ENCODE data around the gene ATP6V1E1.

DNA sequence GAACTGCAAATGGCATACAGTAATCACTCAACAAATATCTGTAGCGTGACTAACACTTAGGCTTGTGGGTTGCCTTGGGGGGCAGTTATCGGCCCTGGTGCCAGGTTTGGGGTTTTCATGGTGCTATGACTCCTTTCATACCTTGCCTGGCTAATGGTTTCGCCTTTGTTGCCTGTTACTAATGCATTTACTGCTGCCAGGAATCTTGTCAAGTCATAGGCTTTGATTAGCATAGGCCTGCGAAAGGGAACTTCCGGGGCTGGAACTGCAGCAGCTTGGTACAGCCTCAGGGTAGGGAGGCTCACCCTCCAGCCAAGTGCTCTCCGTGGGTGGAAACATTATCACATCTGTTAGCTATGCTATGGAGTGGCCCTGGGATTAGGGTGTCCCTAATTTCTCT, 52.1 kb downstream of the ATP6V1E1 start:
- TF ChIP-seq HNRNPUL1 (IDR thresholded peaks at IDR 0.05; ENCODE audit: low read depth, low read length) (no peak), EP300 (IDR thresholded peaks at IDR 0.05; ENCODE audit: low read depth in 2 of 2, low read length in 2 of 2) (no peak), EP300 (CRISPR knock-in tag; IDR thresholded peaks at IDR 0.05; ENCODE audit: borderline replicate concordance) (no peak), ZNF562 (CRISPR knock-in tag; IDR thresholded peaks at IDR 0.05; ENCODE audit: borderline replicate concordance) (no peak), FIP1L1 (IDR thresholded peaks at IDR 0.05; ENCODE audit: borderline replicate concordance, insufficient read depth, low read depth, low read length) (no peak)

All from HepG2 (cell line).